Spinal cord (tissue), 10 donors: ENCODE data around the gene NVL. TPM values are rescaled to one million over a fixed set of nuclear protein-coding genes. Genes with fewer than 3 reads are reported as not detected.

ENCODE experiments used
- DNase-seq, 6 donors: peaks; one replicate each; pipeline versions ENCODE4 v3.0.0 to v3.0.0-alpha.2; 2013 to 2015; ENCODE audit warnings: low spot score in 6 of 6, low read depth in 4 of 6
- H3K27ac ChIP-seq: one replicate; pipeline ENCODE4 v1.5.1; 2013; ENCODE audit warnings: low read depth, low read length, control low read depth
- H3K27me3 ChIP-seq: one replicate; pipeline ENCODE4 v1.6.1; 2013; ENCODE audit warnings: low read length; ENCODE audit not compliant: control insufficient read depth, insufficient read depth
- H3K36me3 ChIP-seq: one replicate; pipeline ENCODE4 v1.6.1; 2013; ENCODE audit warnings: low read length; ENCODE audit not compliant: control insufficient read depth, insufficient read depth
- H3K4me1 ChIP-seq: one replicate; pipeline ENCODE4 v1.6.1; 2013; ENCODE audit warnings: low read length; ENCODE audit not compliant: control insufficient read depth, insufficient read depth
- H3K4me3 ChIP-seq: one replicate; pipeline ENCODE4 v1.5.1; 2013; ENCODE audit warnings: low read depth, low read length, control low read depth
- H3K9me3 ChIP-seq: one replicate; pipeline ENCODE4 v1.6.1; 2013; ENCODE audit warnings: low read length; ENCODE audit not compliant: control insufficient read depth, insufficient read depth
- WGBS: methylation state at CpG from one replicate; pipeline ENCODE4 v1.1.5; 2013; ENCODE audit warnings: missing lambda C conversion rate; ENCODE audit not compliant: insufficient coverage; 5-methylcytosine and 5-hydroxymethylcytosine counted together
- polyA plus RNA-seq, 2 donors: library from polyadenylated mRNA; unstranded; fragments of 120-200 nt; gene quantifications; one replicate each; pipeline ENCODE4 v1.2.1, GENCODE V29; 2013; ENCODE audit not compliant: insufficient read length in 2 of 2
- total RNA-seq, 2 donors: library from RNA; depleted of rRNA in 1 of 2; stranded (reverse); fragments of 120-200 nt in 1 of 2; fragments of >200 nt in 1 of 2; gene quantifications; one replicate each; pipeline versions ENCODE4 v1.2.3 to v1.2.4, GENCODE V29; 2013 to 2014
- donor health status: healthy.

Gene NVL
- total and polyA plus RNA-seq, 4 donors = 29.6 to 33.9 (median 31.4) TPM

GRCh38 chr1:224251741-224252146 is 78.2 kb downstream of the NVL start:
- H3K4me3 ChIP-seq = no peak overlapping the region
- no peak for DNase-seq
- no peaks in the 10 kb centered on the region for H3K9me3 ChIP-seq
- no peaks in the 10 kb centered on the region for H3K27me3 ChIP-seq
- peaks cover 14% of the 10 kb centered on the region for H3K36me3 ChIP-seq
- 88% methylated on average over 5 of the region's 5 CpGs for WGBS
- no peaks in the 10 kb centered on the region for H3K4me1 ChIP-seq
- H3K27ac ChIP-seq = no peak overlapping the region

DNA sequence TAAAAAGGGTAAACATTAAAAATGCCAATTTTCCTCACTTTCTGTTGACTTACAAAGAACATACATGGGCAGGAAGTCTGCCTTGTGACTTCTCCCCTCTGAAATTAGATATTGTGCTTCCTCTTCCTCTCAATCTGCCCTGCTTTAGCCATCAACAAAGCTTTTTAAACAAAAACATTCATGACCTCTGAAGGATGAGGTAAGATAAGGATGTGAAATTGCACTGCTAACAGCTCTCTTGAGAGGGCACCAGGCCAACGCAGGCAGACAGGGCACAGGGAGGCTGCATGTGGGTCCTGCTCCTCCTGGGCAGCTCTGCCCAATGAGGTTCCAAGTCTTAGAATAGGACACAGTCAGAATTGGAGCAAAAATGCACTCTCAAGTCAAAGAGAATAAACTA is 84.8 kb downstream of the NVL start:
- H3K4me1 ChIP-seq = no peaks in the 10 kb centered on the region
- no peaks in the 10 kb centered on the region for H3K27me3 ChIP-seq
- H3K27ac ChIP-seq = no peak overlapping the region
- H3K36me3 ChIP-seq = peaks cover 29% of the 10 kb centered on the region
- no peak overlapping the region for H3K4me3 ChIP-seq
- peak in 1 of 6 donors; percentile 29 for DNase-seq
- no peaks in the 10 kb centered on the region for H3K9me3 ChIP-seq
- 80% methylated on average over 1 of the region's 1 CpG for WGBS

GRCh38 chr1:224238756-224239155 is 91.2 kb downstream of the NVL start:
- DNase-seq = no peak
- H3K4me3 ChIP-seq = no peak overlapping the region
- H3K36me3 ChIP-seq = peaks cover 17% of the 10 kb centered on the region
- 13% methylated on average over 1 of the region's 3 CpGs for WGBS
- H3K27me3 ChIP-seq = no peaks in the 10 kb centered on the region
- no peaks in the 10 kb centered on the region for H3K4me1 ChIP-seq
- no peak overlapping the region for H3K27ac ChIP-seq
- no peaks in the 10 kb centered on the region for H3K9me3 ChIP-seq

- H3K27ac ChIP-seq = no peak overlapping the region
- H3K4me3 ChIP-seq = no peak overlapping the region
- no peaks in the 10 kb centered on the region for H3K27me3 ChIP-seq
- 94% methylated on average over 8 of the region's 9 CpGs for WGBS
- no peaks in the 10 kb centered on the region for H3K4me1 ChIP-seq
- DNase-seq = no peak
- H3K36me3 ChIP-seq = peaks cover 18% of the 10 kb centered on the region
- H3K9me3 ChIP-seq = no peaks in the 10 kb centered on the region
Observed at GRCh38 chr1:224238212-224238611, 91.8 kb downstream of the NVL start.

- WGBS = 91% methylated on average over 3 of the region's 11 CpGs
Observed at GRCh38 chr1:224237119-224237881, 92.7 kb downstream of the NVL start.

GRCh38 chr1:224235813-224236493 is 94.0 kb downstream of the NVL start:
- DNase-seq = peak in 1 of 6 donors; percentile 10
- Histone ChIP-seq H3K36me3 (peaks cover 20% of the 10 kb centered on the region), H3K4me3 (no peak overlapping the region), H3K27ac (no peak overlapping the region), H3K4me1 (no peaks in the 10 kb centered on the region), H3K27me3 (no peaks in the 10 kb centered on the region), H3K9me3 (no peaks in the 10 kb centered on the region)
- 70% methylated on average over 1 of the region's 2 CpGs for WGBS

More at GRCh38 chr1:224237119-224237881, 92.7 kb downstream of the NVL start:
- H3K27me3 ChIP-seq = no peaks in the 10 kb centered on the region
- no peak for DNase-seq
- H3K36me3 ChIP-seq = peaks cover 16% of the 10 kb centered on the region
- H3K4me1 ChIP-seq = no peaks in the 10 kb centered on the region
- no peak overlapping the region for H3K27ac ChIP-seq
- H3K4me3 ChIP-seq = no peak overlapping the region
- H3K9me3 ChIP-seq = no peaks in the 10 kb centered on the region

- no peak for DNase-seq
- H3K27me3 ChIP-seq = no peaks in the 10 kb centered on the region
- no peak overlapping the region for H3K27ac ChIP-seq
- no peaks in the 10 kb centered on the region for H3K4me1 ChIP-seq
- no peaks in the 10 kb centered on the region for H3K9me3 ChIP-seq
- no peak overlapping the region for H3K4me3 ChIP-seq
- peaks cover 31% of the 10 kb centered on the region for H3K36me3 ChIP-seq
Observed at GRCh38 chr1:224234017-224234416, 96.0 kb downstream of the NVL start.

GRCh38 chr1:224226849-224227502 is 103.0 kb downstream of the NVL start:
- Histone ChIP-seq H3K27me3 (no peaks in the 10 kb centered on the region), H3K36me3 (peaks cover 30% of the 10 kb centered on the region), H3K27ac (no peak overlapping the region), H3K4me1 (no peaks in the 10 kb centered on the region), H3K9me3 (no peaks in the 10 kb centered on the region), H3K4me3 (no peak overlapping the region)
- DNase-seq = no peak
- WGBS = 97% methylated on average over 3 of the region's 6 CpGs

DNA sequence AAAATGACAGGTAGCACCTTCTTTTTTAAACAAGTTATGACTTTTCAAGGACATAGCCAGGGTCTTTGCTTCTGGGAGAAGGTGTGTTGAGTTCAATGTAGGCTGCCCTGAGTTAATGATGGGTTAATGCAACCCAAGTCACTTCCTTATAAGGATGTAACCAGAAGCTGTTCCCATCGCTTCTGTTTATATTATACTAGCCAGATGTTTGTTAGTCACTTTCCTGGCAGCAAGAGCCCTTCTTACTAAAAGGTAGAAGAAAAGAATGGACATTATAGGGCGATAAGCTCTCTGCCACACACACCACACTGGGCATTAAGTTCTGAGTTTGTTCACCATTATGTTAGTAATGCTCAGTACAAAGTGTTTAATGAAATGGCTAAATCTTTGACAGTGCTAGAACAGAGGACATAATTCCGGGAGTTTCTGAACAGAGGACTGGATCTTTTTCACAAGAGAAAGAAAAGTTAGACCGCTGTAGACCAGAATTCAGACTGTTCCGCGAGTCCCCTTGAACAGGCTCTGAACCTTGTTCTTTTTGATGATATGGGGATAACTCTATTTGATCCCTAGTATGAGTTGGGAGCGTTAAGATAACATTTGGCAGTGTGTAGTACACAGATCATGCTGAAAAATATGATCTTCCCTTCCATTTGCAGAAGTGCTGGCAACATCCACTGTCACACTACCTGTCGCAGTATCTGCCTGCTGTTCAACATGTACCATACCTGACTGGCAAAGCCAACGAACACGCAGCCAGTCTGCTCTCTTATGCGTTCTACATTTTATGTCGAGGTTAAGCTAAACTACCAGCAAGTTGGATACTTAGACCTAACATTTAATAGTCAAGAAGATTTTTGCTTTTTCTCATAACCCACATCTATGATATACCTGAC is 105.9 kb downstream of the NVL start:
- WGBS = 94% methylated on average over 5 of the region's 12 CpGs

More for the DNA sequence above, 105.9 kb downstream of the NVL start:
- H3K36me3 ChIP-seq = peaks cover 16% of the 10 kb centered on the region
- H3K4me1 ChIP-seq = no peaks in the 10 kb centered on the region
- no peaks in the 10 kb centered on the region for H3K9me3 ChIP-seq
- no peak for DNase-seq
- H3K27me3 ChIP-seq = no peaks in the 10 kb centered on the region
- H3K4me3 ChIP-seq = no peak overlapping the region
- no peak overlapping the region for H3K27ac ChIP-seq
